Left lung (tissue), 10 donors: Measurements from ENCODE around the gene TANGO6. TPM values are rescaled to one million over a fixed set of nuclear protein-coding genes. Genes with fewer than 3 reads are reported as not detected.

Experiments used
- ATAC-seq: fragments of 200-7000 bp; cut with Tn5 transposase; one replicate; pipeline ENCODE4 v1.9.1; 2020; ENCODE audit warnings: moderate library complexity
- DNase-seq, 4 donors: peaks; one replicate each; pipeline ENCODE4 v3.0.0-alpha.2; 2013 to 2020
- H3K27ac ChIP-seq, 2 donors: fragments of 200-600 bp; sonication (generic) in 1 of 2; one replicate each; pipeline versions ENCODE4 v1.5.0 to v1.8.0; 2020 to 2021
- H3K27me3 ChIP-seq, 2 donors: fragments of 200-600 bp; sonication (generic) in 1 of 2; one replicate each; pipeline versions ENCODE4 v1.5.0 to v1.8.0; 2020 to 2021
- H3K36me3 ChIP-seq, 2 donors: fragments of 200-600 bp; sonication (generic) in 1 of 2; one replicate each; pipeline versions ENCODE4 v1.5.0 to v1.8.0; 2020 to 2021
- H3K4me1 ChIP-seq, 2 donors: fragments of 200-600 bp; one replicate each; pipeline ENCODE4 v1.8.0; 2021
- H3K4me3 ChIP-seq, 2 donors: fragments of 200-600 bp; sonication (generic) in 1 of 2; one replicate each; pipeline versions ENCODE4 v1.5.0 to v1.8.0; 2020 to 2021; ENCODE audit warnings: mild to moderate bottlenecking in 1 of 2
- H3K9me3 ChIP-seq, 2 donors: fragments of 200-600 bp; sonication (generic) in 1 of 2; one replicate each; pipeline versions ENCODE4 v1.5.0 to v1.8.0; 2020 to 2021
- CTCF ChIP-seq, 2 donors: fragments of 200-600 bp; sonication (generic) in 1 of 2; IDR thresholded peaks; one replicate each; pipeline versions ENCODE4 v1.5.0 to v1.8.0; 2021; ENCODE audit warnings: antibody characterized with exemption in 2 of 2
- intact Hi-C, 2 donors: fragments of 100-400 bp; cut with DNase I; formaldehyde crosslinking; loops; one replicate each; pipeline versions ENCODE4 v1.11.2 to v1.14.2; 2022
- polyA plus RNA-seq, 6 donors: library from polyadenylated mRNA; unstranded; fragments of 120-200 nt; gene quantifications; one replicate each; pipeline ENCODE4 v1.2.1, GENCODE V29; 2013; ENCODE audit not compliant: insufficient read length in 6 of 6
- total RNA-seq, 2 donors: library from RNA; stranded (reverse); fragmentation: NEBNext Ultra II Directional; extraction: Animal tissue kit (Norgen Biotek cat#: 25700); gene quantifications; one replicate each; pipeline ENCODE4 v1.2.1, GENCODE V29; 2021
- donor health status: DM: no; HTN: yes; CAD: no.
- donor health status: DM: no; HTN: no; CAD: no.

Gene TANGO6
- total and polyA plus RNA-seq, 8 donors: 6.3 to 24.1 (median 7.9) TPM

- Histone ChIP-seq H3K27me3 (peaks cover 0 to 25% of the 10 kb centered on the region in 2 donors), H3K4me3 (no peak overlapping the region), H3K27ac (no peak overlapping the region), H3K4me1 (peaks cover 11 to 26% of the 10 kb centered on the region in 2 donors), H3K36me3 (peaks cover 0 to 59% of the 10 kb centered on the region in 2 donors), H3K9me3 (no peaks in the 10 kb centered on the region)
- intact Hi-C loops: loop anchor here in 1 of 2 donors (10.0 kb wide), 1 partner anchor 217 kb away; no protein-coding TSS in a partner anchor
- no peak for TF ChIP-seq CTCF (IDR thresholded peaks at IDR 0.05)
- ATAC-seq: no peak
- peak in 1 of 4 donors; percentile 18 for DNase-seq
Measured at GRCh38 chr16:69111216-69111875, 268.0 kb downstream of the TANGO6 start.

GRCh38 chr16:69111876-69112230 lies 268.5 kb downstream of the TANGO6 start:
- Histone ChIP-seq H3K4me3 (no peak overlapping the region), H3K4me1 (peaks cover 8 to 20% of the 10 kb centered on the region in 2 donors), H3K9me3 (no peaks in the 10 kb centered on the region), H3K36me3 (peaks cover 0 to 64% of the 10 kb centered on the region in 2 donors), H3K27ac (no peak overlapping the region), H3K27me3 (peaks cover 0 to 20% of the 10 kb centered on the region in 2 donors)
- peak in 1 of 4 donors; percentile 14 for DNase-seq
- intact Hi-C loops: loop anchor here in 1 of 2 donors (10.0 kb wide), 1 partner anchor 217 kb away; no protein-coding TSS in a partner anchor
- no peak for TF ChIP-seq CTCF (IDR thresholded peaks at IDR 0.05)
- no peak for ATAC-seq

- TF ChIP-seq CTCF (IDR thresholded peaks at IDR 0.05): peak; percentile 59 to 83
- DNase-seq: peak in 2 of 4 donors; percentile 61 to 85
- H3K4me3 ChIP-seq: no peak overlapping the region
- intact Hi-C loops: loop anchor here in 1 of 2 donors (10.0 kb wide), 1 partner anchor 218 kb away; no protein-coding TSS in a partner anchor
- no peaks in the 10 kb centered on the region for H3K9me3 ChIP-seq
- H3K36me3 ChIP-seq: peaks cover 0 to 70% of the 10 kb centered on the region in 2 donors
- H3K27ac ChIP-seq: no peak overlapping the region
- peaks cover 2 to 14% of the 10 kb centered on the region in 2 donors for H3K4me1 ChIP-seq
- peaks cover 0 to 14% of the 10 kb centered on the region in 2 donors for H3K27me3 ChIP-seq
- peak; percentile 70 for ATAC-seq
Measured at GRCh38 chr16:69112285-69113129, 269.2 kb downstream of the TANGO6 start.

- peak in 1 of 4 donors; percentile 18 for DNase-seq
- Histone ChIP-seq H3K4me3 (no peak overlapping the region), H3K4me1 (peaks cover 0 to 10% of the 10 kb centered on the region in 2 donors), H3K27ac (no peak overlapping the region), H3K9me3 (no peaks in the 10 kb centered on the region), H3K27me3 (peaks cover 0 to 6% of the 10 kb centered on the region in 2 donors), H3K36me3 (peaks cover 0 to 78% of the 10 kb centered on the region in 2 donors)
- intact Hi-C loops: loop anchor here in 1 of 2 donors (10.0 kb wide), 1 partner anchor 218 kb away; no protein-coding TSS in a partner anchor
- no peak for ATAC-seq
- no peak for TF ChIP-seq CTCF (IDR thresholded peaks at IDR 0.05)
Measured at GRCh38 chr16:69113216-69113615, 269.9 kb downstream of the TANGO6 start.
